ENCODE results near the gene ANKRD65. TPM values are rescaled to one million over a fixed set of nuclear protein-coding genes. Genes with fewer than 3 reads are reported as not detected.
"Not testable (repeated sequence)": the region's sequence is repeated elsewhere in the genome, so short reads cannot be mapped to it uniquely, and the experiment has no call there.

Gene ANKRD65
- total RNA-seq, 1 donor from 2014 or later, result not detected

DNA sequence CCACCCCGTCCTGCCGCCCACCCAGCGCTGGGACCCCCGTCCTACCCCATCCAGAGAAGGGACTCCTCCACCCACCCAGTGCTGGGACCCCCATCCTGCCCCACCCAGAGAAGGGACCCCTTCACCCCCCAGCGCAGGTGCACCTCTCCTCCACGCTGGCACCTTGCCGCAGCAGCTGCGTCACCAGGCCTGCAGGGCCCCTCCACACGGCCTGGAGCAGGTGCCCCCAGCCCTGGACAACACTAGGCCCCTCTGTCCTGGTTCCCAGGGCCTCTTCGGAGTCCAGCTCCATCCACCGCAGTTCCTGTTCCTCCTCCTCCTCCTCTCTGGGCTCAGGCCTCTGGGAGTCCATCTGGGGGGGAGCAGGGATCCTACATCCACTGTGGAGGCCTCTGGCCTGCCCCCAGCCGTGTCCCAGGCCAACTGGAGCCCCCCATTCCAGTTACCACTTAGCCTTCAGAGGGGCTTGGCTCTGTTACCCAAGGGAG lies 378 bp downstream of the ANKRD65 start:
- Mint-ChIP-seq H3K27ac (no peak overlapping the region), H3K4me1 (peaks cover 7% of the 10 kb centered on the region), H3K36me3 (ENCODE audit: low read depth) (no peaks in the 10 kb centered on the region), H3K9me3 (no peaks in the 10 kb centered on the region), H3K4me3 (no peak overlapping the region), H3K27me3 (peaks cover 16% of the 10 kb centered on the region)
- DNase-seq, result no peak
- intact Hi-C loops (cut with micrococcal nuclease), result no loop called here

DNA sequence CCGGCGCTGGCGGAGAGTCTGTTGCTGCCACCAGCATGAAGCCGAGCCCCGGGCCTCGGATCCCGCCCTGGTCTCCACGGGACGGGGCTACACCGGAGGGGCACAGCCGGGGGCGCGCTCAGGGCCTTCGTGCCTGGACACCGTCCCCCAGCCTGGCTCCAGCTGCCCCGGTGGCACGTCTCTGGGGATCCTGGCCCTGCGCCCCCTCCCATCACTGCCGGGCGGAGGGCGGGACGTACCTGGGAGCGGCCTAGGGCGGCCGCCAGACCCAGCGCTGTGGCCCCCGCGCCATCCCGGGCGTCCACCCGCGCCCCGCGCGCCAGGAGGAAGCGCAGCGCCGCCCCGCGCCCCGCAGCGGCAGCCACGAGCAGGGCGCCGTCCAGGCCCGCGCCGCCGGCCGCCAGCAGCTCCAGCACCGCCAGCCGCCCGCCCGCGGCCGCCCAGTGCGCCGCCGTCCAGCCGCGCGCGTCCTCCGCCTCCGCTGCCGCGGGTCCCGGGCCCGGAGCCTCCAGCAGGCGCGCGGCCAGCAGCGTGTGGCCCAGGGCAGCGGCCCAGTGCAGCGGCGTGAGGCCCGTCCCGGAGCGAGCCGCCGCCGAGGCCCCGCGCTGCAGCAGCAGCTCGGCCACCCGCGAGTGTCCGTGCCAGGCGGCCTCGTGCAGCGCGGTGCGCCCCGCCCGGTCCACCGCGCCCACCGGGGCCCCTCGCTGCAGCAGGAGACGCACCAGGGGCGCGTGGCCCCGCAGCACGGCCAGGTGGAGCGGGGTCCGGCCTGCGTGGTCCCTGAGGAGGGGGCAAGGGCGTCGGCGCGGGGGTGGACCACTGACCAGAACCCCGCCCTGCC lies 1.0 kb downstream of the ANKRD65 start:
- Mint-ChIP-seq H3K4me1 (peaks cover 7% of the 10 kb centered on the region), H3K27ac (no peak overlapping the region), H3K36me3 (ENCODE audit: low read depth) (no peaks in the 10 kb centered on the region), H3K9me3 (no peaks in the 10 kb centered on the region), H3K4me3 (no peak overlapping the region), H3K27me3 (peaks cover 11% of the 10 kb centered on the region)
- DNase-seq, result no peak
- intact Hi-C loops (cut with micrococcal nuclease), result no loop called here

DNA sequence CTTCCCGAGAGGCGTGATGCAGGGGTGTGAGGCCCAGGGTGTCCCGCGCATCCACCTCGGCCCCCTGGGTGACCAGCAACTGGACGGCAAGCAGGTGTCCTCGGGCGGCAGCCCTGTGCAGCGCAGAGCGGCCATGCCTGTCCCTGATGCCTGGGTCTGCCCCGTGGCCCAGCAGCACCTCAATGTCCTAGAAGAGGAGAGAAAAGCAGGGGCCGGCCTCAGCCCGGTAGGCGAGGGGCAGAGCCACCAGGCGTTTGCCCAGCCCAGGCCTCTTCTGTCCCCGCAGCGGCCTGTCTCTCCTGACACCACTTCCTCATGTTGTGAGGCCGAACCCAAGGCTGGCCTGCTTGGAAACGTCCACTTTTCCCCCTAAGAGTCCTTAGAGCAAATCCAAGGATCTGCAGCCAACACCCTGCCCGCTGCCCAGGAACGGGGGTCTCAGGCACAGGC lies 1.7 kb downstream of the ANKRD65 start:
- no peaks in the 10 kb centered on the region for H3K36me3 Mint-ChIP-seq (ENCODE audit: low read depth)
- H3K27ac Mint-ChIP-seq, result no peak overlapping the region
- H3K9me3 Mint-ChIP-seq, result no peaks in the 10 kb centered on the region
- H3K27me3 Mint-ChIP-seq, result peaks cover 7% of the 10 kb centered on the region
- intact Hi-C loops (cut with micrococcal nuclease), result no loop called here
- peaks cover 7% of the 10 kb centered on the region for H3K4me1 Mint-ChIP-seq
- no peak overlapping the region for H3K4me3 Mint-ChIP-seq
- no peak for DNase-seq

DNA sequence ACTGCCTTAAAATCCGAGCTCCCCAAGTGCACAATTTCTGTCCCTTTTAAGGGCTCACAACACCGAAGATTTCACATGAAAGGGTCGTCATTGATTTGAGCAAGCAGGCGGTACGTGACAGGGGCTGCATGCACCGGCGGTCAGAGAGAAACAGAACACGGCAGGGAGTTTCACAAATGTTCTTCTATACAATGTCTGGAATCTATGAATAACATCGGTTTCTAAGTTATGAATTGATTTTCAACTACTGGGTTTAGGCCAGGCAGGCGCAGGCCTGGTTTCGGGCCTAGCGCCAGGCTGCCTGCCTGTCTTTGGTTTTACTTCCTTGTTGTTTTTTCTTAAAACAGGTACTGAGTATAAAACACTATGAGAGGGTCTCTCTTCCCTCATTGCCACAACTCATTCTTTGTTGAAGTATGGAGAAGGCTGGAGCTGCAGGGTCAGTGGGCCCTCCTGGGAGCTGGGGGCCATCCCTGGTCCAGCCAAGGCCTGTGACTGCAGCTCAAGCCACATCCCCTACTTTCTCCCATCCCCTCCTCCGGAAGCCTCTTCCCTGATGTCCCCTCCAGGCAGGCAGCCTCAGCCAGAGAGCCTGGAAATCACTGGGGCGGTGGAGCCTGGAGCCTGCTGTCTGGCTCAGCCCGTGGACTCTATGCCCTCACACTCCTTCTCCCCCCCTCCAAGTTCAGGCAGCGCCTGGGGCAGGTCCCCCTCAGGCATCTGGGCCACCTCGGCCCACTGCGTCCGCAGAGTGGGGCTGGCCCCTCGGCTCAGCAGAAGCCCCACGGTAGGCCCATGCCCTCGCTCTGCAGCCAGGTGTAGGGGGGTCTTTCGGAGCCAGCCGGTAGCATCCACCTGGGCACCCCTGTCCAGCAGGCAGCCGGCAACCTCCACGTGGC lies 2.4 kb downstream of the ANKRD65 start:
- DNase-seq, result no peak
- no peaks in the 10 kb centered on the region for H3K36me3 Mint-ChIP-seq (ENCODE audit: low read depth)
- H3K27me3 Mint-ChIP-seq, result peaks cover 7% of the 10 kb centered on the region
- no peak overlapping the region for H3K4me3 Mint-ChIP-seq
- H3K9me3 Mint-ChIP-seq, result no peaks in the 10 kb centered on the region
- H3K27ac Mint-ChIP-seq, result no peak overlapping the region
- H3K4me1 Mint-ChIP-seq, result peaks cover 7% of the 10 kb centered on the region
- intact Hi-C loops (cut with micrococcal nuclease), result no loop called here

DNA sequence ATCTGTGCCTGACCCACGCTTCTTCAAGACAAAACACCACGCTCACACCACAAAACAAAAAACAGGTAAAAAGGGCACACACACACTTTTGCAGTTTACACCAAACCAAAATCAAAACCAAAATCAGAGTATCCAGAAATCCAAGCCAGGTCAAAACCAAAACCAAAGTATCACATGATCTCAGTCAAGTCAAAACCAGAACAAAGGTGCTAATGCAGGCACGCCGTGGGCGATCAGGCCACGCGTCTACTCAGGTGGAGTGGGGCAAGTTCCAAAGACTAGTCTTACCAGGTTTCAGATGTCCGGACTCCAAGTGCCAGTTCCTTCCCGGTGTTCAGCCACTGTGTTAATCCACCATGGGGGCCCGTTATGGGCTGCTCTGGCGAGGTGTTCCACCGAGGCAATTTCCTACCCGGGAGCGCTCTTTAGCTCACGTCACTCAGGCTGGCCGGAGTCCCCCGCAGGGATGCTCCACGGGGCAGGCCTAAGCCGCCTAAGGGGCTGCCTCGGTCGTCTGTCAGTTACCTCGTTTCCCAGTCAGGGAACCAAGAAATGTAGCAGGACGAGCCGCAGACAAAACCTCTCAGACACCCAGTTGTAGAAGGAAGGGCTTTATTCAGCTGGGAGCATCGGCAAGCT lies 3.1 kb downstream of the ANKRD65 start:
- intact Hi-C loops (cut with micrococcal nuclease); H3K27me3 Mint-ChIP-seq; DNase-seq; H3K36me3 Mint-ChIP-seq (ENCODE audit: low read depth); H3K27ac Mint-ChIP-seq; H3K4me1 Mint-ChIP-seq; H3K9me3 Mint-ChIP-seq; H3K4me3 Mint-ChIP-seq: not testable (repeated sequence)

DNA sequence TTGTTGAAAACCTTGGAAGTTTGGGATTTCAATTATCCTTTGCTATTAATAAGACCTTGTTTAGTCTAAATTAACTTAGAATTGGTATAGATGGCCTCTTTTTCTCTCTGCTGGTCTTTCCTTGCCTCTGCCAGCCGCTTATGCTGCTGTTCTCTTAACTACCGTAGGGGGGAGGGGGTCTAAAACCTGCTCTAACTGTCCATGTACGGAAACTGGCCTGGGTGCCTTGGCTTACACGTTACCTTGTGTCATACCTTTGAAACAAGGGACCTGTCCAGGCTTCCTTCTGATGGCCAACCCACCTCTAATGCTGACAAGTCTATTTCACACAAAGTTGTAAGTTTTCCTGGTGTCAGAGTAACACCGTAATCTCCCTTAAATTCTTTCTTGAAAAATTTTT lies 3.7 kb downstream of the ANKRD65 start:
- H3K4me3 Mint-ChIP-seq; H3K27me3 Mint-ChIP-seq; H3K36me3 Mint-ChIP-seq (ENCODE audit: low read depth); H3K27ac Mint-ChIP-seq; DNase-seq; intact Hi-C loops (cut with micrococcal nuclease); H3K9me3 Mint-ChIP-seq; H3K4me1 Mint-ChIP-seq: not testable (repeated sequence)

DNA sequence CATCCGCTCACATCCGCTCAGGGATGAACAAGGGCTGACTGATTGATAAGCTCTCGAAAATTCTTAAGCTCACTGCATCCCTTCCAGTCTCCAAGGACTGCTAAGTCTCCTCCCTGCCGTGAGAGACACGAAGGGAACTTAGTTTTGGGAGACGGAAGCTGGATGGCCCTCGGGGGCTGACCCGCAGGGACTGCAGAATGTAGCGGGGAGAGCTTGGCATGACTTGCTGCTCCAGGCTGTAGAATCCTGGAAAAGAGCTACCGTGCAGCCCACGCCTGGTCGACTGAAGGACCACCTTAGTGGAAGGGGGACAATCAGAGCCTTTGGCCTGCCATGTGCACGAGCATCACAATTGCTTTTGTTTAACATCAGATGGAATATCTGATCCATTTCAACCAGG lies 5.3 kb downstream of the ANKRD65 start:
- no peak for DNase-seq
- Mint-ChIP-seq H3K27me3 (peaks cover 3% of the 10 kb centered on the region), H3K9me3 (no peaks in the 10 kb centered on the region), H3K4me1 (peaks cover 5% of the 10 kb centered on the region), H3K36me3 (ENCODE audit: low read depth) (no peaks in the 10 kb centered on the region), H3K27ac (no peak overlapping the region), H3K4me3 (no peak overlapping the region)
- intact Hi-C loops (cut with micrococcal nuclease), result no loop called here

- H3K27ac Mint-ChIP-seq; H3K9me3 Mint-ChIP-seq; DNase-seq; H3K4me1 Mint-ChIP-seq; intact Hi-C loops (cut with micrococcal nuclease); H3K4me3 Mint-ChIP-seq; H3K27me3 Mint-ChIP-seq: not testable (repeated sequence)
- H3K36me3 Mint-ChIP-seq (ENCODE audit: low read depth), result peaks cover 15% of the 10 kb centered on the region
Measured at GRCh38 chr1:1412311-1412902, 8.7 kb downstream of the ANKRD65 start.

- no peaks in the 10 kb centered on the region for H3K27me3 Mint-ChIP-seq
- intact Hi-C loops (cut with micrococcal nuclease), result no loop called here
- no peak overlapping the region for H3K27ac Mint-ChIP-seq
- H3K9me3 Mint-ChIP-seq, result no peaks in the 10 kb centered on the region
- peaks cover 7% of the 10 kb centered on the region for H3K4me1 Mint-ChIP-seq
- H3K36me3 Mint-ChIP-seq (ENCODE audit: low read depth), result peaks cover 18% of the 10 kb centered on the region
- DNase-seq, result no peak
- H3K4me3 Mint-ChIP-seq, result no peak overlapping the region
Measured at GRCh38 chr1:1411626-1412025, 9.4 kb downstream of the ANKRD65 start.

- H3K4me1 Mint-ChIP-seq, result peaks cover 13% of the 10 kb centered on the region
- H3K27ac Mint-ChIP-seq; H3K9me3 Mint-ChIP-seq; DNase-seq; H3K27me3 Mint-ChIP-seq; intact Hi-C loops (cut with micrococcal nuclease); H3K4me3 Mint-ChIP-seq: not testable (repeated sequence)
- peaks cover 32% of the 10 kb centered on the region for H3K36me3 Mint-ChIP-seq (ENCODE audit: low read depth)
Measured at GRCh38 chr1:1410238-1410637, 10.8 kb downstream of the ANKRD65 start.

- peaks cover 21% of the 10 kb centered on the region for H3K4me1 Mint-ChIP-seq
- peaks cover 51% of the 10 kb centered on the region for H3K36me3 Mint-ChIP-seq (ENCODE audit: low read depth)
- H3K4me3 Mint-ChIP-seq, result peak overlapping the region; percentile 96
- no peaks in the 10 kb centered on the region for H3K9me3 Mint-ChIP-seq
- intact Hi-C loops (cut with micrococcal nuclease), result loop anchor here (1.0 to 5.0 kb wide), 5 partner anchors 8 to 105 kb away; partner anchors contain the start of genes ATAD3A, ATAD3B, AURKAIP1 and CCNL2
- DNase-seq, result peak; percentile 77
- H3K27me3 Mint-ChIP-seq, result no peaks in the 10 kb centered on the region
- peak overlapping the region; percentile 84 for H3K27ac Mint-ChIP-seq
Measured at GRCh38 chr1:1407636-1408318, 13.3 kb downstream of the ANKRD65 start.

GRCh38 chr1:1406821-1407635 lies 14.0 kb downstream of the ANKRD65 start, which contains the start of gene MRPL20:
TSS of gene MRPL20 (minus strand) at chr1:1407293. CDS start at chr1:1407217, 76 bp downstream.
- peak within 1 kb of the TSS; percentile 96 for H3K4me3 Mint-ChIP-seq
- H3K4me1 Mint-ChIP-seq, result peaks cover 26% of the 10 kb centered on the region
- intact Hi-C loops (cut with micrococcal nuclease), result loop anchor here (1.0 to 5.0 kb wide), 5 partner anchors 8 to 105 kb away; partner anchors contain the start of genes ATAD3A, ATAD3B, AURKAIP1 and CCNL2
- no peaks in the 10 kb centered on the region for H3K27me3 Mint-ChIP-seq
- H3K27ac Mint-ChIP-seq, result peak within 1 kb of the TSS; percentile 95
- no peaks in the 10 kb centered on the region for H3K9me3 Mint-ChIP-seq
- DNase-seq, result peak; percentile 99
- peaks cover 57% of the 10 kb centered on the region for H3K36me3 Mint-ChIP-seq (ENCODE audit: low read depth)
